Epithelial cell of esophagus (primary cell): ENCODE results near the gene IRAK2.
A peak's percentile ranks its signal among the peaks of the same experiment; 100 is the strongest.

Experiments
- DNase-seq: peaks from one replicate; pipeline ENCODE4 v3.0.0; 2010; ENCODE audit warnings: low read depth
- H3K4me3 ChIP-seq: 2 replicates; pipeline ENCODE4 v1.5.1; 2011; ENCODE audit warnings: mild to moderate bottlenecking, low read length, control low read depth
- CTCF ChIP-seq: IDR thresholded peaks from 2 replicates; pipeline ENCODE4 v1.5.1; 2011; ENCODE audit warnings: low read depth, mild to moderate bottlenecking, low read length, control low read depth, inconsistent platforms; ENCODE audit not compliant: insufficient read depth; ENCODE audit errors: missing control alignments

Gene IRAK2

GRCh38 chr3:10184250-10184649, 19.5 kb downstream of the IRAK2 start:
- no peak overlapping the region for H3K4me3 ChIP-seq
- TF ChIP-seq CTCF, result no peak
- no peak for DNase-seq

- no peak overlapping the region for H3K4me3 ChIP-seq
- no peak for DNase-seq
- no peak for TF ChIP-seq CTCF
Measured at GRCh38 chr3:10185804-10186762, 21.4 kb downstream of the IRAK2 start.

- no peak overlapping the region for H3K4me3 ChIP-seq
- no peak for TF ChIP-seq CTCF
- peak; percentile 50 for DNase-seq
Measured at GRCh38 chr3:10187290-10187876, 22.7 kb downstream of the IRAK2 start.

GRCh38 chr3:10187944-10188343, 23.2 kb downstream of the IRAK2 start:
- no peak for TF ChIP-seq CTCF
- no peak overlapping the region for H3K4me3 ChIP-seq
- DNase-seq, result no peak

- DNase-seq, result no peak
- TF ChIP-seq CTCF, result no peak
- H3K4me3 ChIP-seq, result no peak overlapping the region
Measured at GRCh38 chr3:10188804-10189556, 24.3 kb downstream of the IRAK2 start.

GRCh38 chr3:10189557-10190354, 25.0 kb downstream of the IRAK2 start:
- peak; percentile 97 for DNase-seq
- no peak overlapping the region for H3K4me3 ChIP-seq
- TF ChIP-seq CTCF, result peak; percentile 22
